Activated T-helper 17 cell treated with anti-CD3 and anti-CD28 coated beads, Interleukin-2, amount 50 U/mL, for 72 hours (primary cell): Measurements from ENCODE around the gene STPG1. TPM values are rescaled to one million over a fixed set of nuclear protein-coding genes. Genes with fewer than 3 reads are reported as not detected.

Experiments
- ATAC-seq: fragments of 150-1000 bp; cut with Tn5 transposase; replicated peaks from 2 replicates; pipeline ENCODE4 v1.10.0; 2021; ENCODE audit warnings: mild to moderate bottlenecking, moderate library complexity
- H3K27ac Mint-ChIP-seq: one replicate; pipeline ENCODE4 v1.8.0; 2022; ENCODE audit warnings: mixed read lengths
- H3K27me3 Mint-ChIP-seq: one replicate; pipeline ENCODE4 v1.8.0; 2022; ENCODE audit warnings: mixed read lengths
- H3K36me3 Mint-ChIP-seq: one replicate; pipeline ENCODE4 v1.8.0; 2022; ENCODE audit warnings: low read depth, mild to moderate bottlenecking, mixed read lengths
- H3K4me1 Mint-ChIP-seq: one replicate; pipeline ENCODE4 v1.8.0; 2022; ENCODE audit warnings: mixed read lengths
- H3K4me3 Mint-ChIP-seq: one replicate; pipeline ENCODE4 v1.8.0; 2022; ENCODE audit warnings: mild to moderate bottlenecking, mixed read lengths
- H3K9me3 Mint-ChIP-seq: one replicate; pipeline ENCODE4 v1.8.0; 2022; ENCODE audit warnings: mixed read lengths
- total RNA-seq, 2 donors: library from RNA; stranded (reverse); gene quantifications; one replicate each; pipeline ENCODE4 v1.2.3, GENCODE V29; 2022

The STPG1 gene
- total RNA-seq, 2 donors from 2014 or later: 6.5 to 7.0 TPM

DNA sequence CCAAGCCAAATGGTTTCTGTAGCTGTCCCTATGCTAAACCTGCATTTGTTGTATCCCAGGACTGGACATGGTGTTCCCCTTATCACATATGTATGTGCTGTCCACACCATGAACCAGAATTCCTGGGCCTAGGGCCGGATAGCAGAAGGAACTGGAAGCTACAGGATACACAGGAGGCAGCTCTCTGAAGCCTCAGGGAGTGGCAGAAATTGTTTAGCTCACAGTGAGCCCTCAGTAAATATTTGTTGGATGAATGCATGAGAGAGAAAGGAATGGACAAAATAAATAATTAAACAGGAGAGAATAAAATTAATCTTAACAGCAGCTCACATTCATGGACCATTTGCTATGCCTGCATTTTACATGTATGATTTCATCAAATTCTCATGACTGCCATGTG is 4.1 kb upstream of the STPG1 start:
- H3K27ac Mint-ChIP-seq: no peak overlapping the region
- peaks cover 54% of the 10 kb centered on the region for H3K36me3 Mint-ChIP-seq
- no peak for ATAC-seq
- peaks cover 25% of the 10 kb centered on the region for H3K4me1 Mint-ChIP-seq
- H3K9me3 Mint-ChIP-seq: no peaks in the 10 kb centered on the region
- no peaks in the 10 kb centered on the region for H3K27me3 Mint-ChIP-seq
- peak overlapping the region; percentile 93 for H3K4me3 Mint-ChIP-seq

DNA sequence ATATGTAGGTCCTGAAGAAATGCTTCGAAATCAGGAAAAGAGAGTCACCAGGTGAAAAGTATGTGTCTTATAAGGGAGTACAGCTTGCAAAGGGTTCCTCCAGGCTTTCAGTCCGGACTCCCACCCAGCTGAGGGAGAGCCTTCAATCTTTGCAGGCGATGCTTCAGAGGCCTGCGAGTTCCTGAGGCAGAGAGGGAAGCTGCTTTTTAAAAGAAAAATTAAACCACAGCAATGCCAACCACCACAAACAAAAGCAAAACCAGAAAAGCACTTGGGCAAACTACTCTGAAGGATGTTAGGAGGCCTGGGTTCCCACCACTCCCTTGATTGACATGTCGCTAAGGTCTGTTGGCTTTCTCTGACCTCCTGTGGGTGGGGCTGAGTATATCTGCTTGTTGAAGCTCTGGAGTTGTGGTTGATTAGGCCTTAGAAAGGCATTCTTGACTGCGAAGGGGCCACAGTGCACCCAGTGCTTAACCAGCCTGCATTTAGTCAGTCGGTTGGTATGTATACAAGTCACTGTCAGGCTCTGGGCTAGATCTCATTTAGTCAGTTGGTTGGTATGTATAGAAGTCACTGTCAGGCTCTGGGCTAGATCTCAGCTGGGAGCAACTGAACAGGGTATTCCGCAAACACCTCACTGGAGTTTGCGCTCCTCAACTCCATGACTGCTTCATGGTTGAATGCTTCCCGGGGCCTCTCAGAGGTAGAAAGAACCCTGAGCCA is 3.2 kb upstream of the STPG1 start:
- Mint-ChIP-seq H3K27me3 (no peaks in the 10 kb centered on the region), H3K27ac (peak overlapping the region; percentile 87), H3K9me3 (no peaks in the 10 kb centered on the region), H3K36me3 (peaks cover 45% of the 10 kb centered on the region), H3K4me3 (peak overlapping the region; percentile 93), H3K4me1 (peaks cover 25% of the 10 kb centered on the region)
- ATAC-seq: peak; percentile 17

DNA sequence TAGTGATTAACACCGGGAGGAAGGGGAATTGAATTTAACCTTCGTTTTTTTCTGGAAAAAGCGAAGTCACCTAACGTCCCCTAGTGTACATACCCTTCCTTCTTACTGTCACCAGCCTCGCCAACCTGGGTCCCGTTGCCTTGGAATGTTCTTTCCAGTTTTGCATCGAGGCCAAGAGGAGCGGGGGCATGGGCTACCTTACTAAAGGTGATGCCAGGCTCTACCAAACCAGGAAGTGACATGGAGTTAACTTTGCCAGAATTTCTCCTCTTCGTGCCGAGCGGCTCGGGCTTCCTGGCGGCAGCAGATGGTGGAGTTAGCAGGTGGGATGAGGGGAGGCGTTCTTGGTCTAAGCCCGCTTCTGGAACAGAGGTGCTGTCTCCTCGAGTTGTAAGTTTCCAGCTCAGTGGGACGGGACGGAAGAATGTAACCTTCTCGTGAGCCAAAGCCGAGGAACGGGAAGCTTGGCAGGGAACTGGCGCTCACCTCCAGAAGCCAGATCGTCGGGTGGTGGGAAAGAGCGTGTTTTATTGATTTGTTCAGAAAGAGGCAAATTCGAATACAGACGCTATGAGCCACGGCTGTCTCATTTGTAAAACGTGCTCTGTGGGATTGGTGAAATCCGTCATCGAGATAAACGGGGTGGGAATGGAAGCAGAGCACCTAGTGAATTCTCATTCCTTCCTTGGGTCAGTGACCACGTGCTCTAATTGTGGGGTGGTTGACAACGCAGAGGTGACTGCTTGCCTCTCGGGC is 2.5 kb upstream of the STPG1 start:
- Mint-ChIP-seq H3K27ac (peak overlapping the region; percentile 87), H3K27me3 (no peaks in the 10 kb centered on the region), H3K36me3 (peaks cover 38% of the 10 kb centered on the region), H3K9me3 (no peaks in the 10 kb centered on the region), H3K4me1 (peaks cover 25% of the 10 kb centered on the region), H3K4me3 (peak overlapping the region; percentile 93)
- ATAC-seq: peak; percentile 5

DNA sequence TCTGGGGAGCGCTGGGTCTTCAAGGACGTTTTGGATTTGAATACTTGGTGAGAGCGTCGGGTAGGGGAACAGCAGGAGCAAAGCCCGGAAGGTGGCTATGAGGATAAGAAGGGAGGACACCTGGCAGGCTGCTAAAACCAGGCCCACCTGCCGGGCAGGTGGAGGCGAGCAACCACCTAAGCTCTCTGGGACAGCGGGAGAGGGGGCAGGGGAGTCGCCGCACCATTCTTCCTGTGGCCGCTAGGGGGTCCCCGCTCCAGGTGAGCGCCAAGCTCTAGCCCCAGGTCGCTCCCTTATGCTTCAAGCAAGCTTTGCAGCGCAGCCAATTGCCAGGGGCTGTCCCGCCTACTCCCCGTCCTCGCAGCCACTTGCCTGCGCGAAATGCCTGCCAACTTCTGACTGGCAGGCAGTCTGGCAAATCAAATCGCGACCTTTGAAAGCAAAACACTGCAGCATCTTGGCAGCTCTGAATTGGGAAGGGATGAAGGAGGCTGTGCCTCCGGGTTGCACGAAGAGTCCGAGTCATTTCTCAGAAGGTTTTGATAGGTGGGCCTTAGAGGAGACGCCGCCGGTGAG is 1.8 kb upstream of the STPG1 start, which contains the start of gene NIPAL3:
TSS of gene NIPAL3 (plus strand) at position 469 of the 576 bp plus-strand sequence. CDS start 3,746 bp downstream, outside the sequence.
- peak; percentile 94 for ATAC-seq
- Mint-ChIP-seq H3K27me3 (no peaks in the 10 kb centered on the region), H3K36me3 (peaks cover 31% of the 10 kb centered on the region), H3K4me3 (peak within 1 kb of the TSS; percentile 93), H3K27ac (peak within 1 kb of the TSS; percentile 87), H3K4me1 (peaks cover 25% of the 10 kb centered on the region), H3K9me3 (no peaks in the 10 kb centered on the region)

DNA sequence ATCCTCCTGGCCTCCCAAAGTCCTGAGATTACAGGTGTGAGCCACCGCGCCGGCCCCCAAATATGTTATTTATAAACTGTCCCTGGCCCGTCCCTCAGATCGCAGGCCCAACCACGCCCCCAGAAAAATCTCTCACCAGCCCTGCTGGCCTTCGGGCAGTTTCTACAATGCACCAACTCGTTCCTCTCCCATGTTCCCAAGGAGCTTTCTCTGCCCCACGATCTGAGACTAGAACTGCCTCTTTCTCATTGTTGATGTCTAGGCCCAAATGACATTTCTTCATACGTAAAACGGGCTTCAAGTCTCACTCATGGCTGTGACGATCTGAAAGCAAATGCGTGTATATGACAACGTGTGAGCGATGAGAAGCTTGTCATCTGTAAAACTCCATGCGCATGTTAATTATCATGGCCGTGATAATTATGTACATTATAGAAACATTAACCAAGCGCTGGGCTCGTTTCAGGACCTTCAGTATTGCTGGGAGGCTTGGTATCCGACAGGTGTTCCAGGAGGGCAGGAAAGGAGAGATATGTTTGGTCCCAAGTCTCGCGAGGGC is 1.3 kb upstream of the STPG1 start:
- Mint-ChIP-seq H3K4me1 (peaks cover 25% of the 10 kb centered on the region), H3K4me3 (peak overlapping the region; percentile 93), H3K36me3 (peaks cover 25% of the 10 kb centered on the region), H3K27ac (peak overlapping the region; percentile 87), H3K27me3 (no peaks in the 10 kb centered on the region), H3K9me3 (no peaks in the 10 kb centered on the region)
- ATAC-seq: no peak

DNA sequence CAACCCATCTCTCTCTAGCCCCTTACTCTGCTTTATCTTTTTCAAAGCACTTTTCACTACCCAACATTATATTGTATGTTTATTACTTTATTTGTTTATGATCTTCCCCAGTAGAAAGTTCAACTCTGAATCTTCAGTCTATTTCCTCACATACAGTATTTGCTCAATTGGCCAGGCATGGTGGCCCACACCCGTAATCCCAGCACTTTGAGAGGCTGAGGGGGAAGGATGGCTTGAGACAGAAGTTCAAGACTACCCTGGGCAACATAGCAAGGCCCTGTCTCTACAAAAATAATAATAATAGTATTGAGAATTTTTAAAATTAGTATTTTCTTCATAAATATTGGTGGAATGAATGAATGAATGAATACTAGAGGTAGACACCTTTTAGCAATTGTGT is 1.2 kb downstream of the STPG1 start:
- H3K27ac Mint-ChIP-seq: no peak overlapping the region
- H3K27me3 Mint-ChIP-seq: no peaks in the 10 kb centered on the region
- H3K4me1 Mint-ChIP-seq: peaks cover 15% of the 10 kb centered on the region

DNA sequence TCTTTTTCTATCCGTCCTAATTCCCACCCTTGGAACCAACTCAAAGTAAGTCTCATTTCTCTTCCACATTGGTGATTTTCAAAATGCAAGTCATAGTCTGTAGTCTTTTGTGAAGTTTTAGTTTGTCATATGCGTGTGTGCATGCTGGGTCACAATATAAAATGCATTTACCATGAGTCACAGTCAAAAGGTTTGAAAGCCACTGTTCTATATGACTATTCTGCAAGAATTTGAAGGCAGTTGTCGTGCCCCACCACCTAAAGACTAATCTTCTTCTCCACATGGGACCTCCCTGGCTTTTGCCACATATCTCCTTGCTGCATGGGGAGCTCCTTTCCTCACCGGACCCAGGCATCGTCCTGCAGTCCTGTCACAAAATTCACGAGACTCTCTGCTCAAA is 1.6 kb downstream of the STPG1 start:
- Mint-ChIP-seq H3K9me3 (no peaks in the 10 kb centered on the region), H3K27ac (no peak overlapping the region), H3K4me1 (peaks cover 12% of the 10 kb centered on the region), H3K36me3 (peaks cover 8% of the 10 kb centered on the region), H3K27me3 (no peaks in the 10 kb centered on the region), H3K4me3 (peak overlapping the region; percentile 93)
- no peak for ATAC-seq

More for the DNA sequence above, 1.2 kb downstream of the STPG1 start:
- Mint-ChIP-seq H3K36me3 (peaks cover 8% of the 10 kb centered on the region), H3K9me3 (no peaks in the 10 kb centered on the region), H3K4me3 (peak overlapping the region; percentile 93)
- no peak for ATAC-seq

DNA sequence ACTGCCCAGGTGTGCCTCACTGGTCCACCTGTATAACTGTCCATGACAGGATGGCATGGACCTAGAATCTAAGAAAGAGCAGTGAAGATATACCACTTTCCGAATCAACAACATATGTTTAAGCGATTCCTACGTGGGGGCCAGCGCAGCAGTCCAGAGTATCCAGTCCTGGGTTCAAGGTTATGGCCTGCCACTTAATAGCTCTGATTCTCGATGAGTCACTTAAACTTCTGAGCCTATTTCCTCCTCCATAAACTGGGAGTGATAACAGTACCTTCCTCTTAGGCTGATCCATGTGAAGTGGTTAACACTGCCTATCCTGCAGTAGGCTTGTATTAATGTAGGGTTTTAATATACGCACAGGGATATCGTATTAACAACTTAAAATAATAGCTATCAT is 2.8 kb downstream of the STPG1 start:
- Mint-ChIP-seq H3K4me1 (peaks cover 6% of the 10 kb centered on the region), H3K36me3 (no peaks in the 10 kb centered on the region), H3K27me3 (no peaks in the 10 kb centered on the region), H3K4me3 (no peak overlapping the region), H3K9me3 (no peaks in the 10 kb centered on the region), H3K27ac (no peak overlapping the region)
- no peak for ATAC-seq

DNA sequence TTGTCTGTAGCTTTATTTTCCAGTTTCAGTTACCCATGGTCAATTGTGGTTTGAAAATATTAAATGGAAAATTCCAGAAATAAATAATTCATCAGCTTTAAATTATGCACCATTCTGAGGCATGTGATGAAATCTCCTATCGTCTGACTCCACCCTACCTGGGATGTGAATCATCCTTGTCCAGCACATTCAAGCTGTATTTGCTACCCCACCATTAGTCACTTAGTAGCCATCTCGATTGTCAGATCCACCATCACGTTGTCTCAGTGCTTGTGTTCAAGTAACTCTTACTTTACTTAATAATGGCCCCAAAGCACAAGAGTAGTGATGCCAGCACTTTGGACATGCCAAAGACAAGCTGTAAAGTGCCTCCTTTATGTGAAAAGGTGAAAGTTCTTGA is 4.0 kb downstream of the STPG1 start:
- no peak for ATAC-seq
- H3K4me1 Mint-ChIP-seq: no peaks in the 10 kb centered on the region
- H3K27ac Mint-ChIP-seq: no peak overlapping the region
- no peaks in the 10 kb centered on the region for H3K27me3 Mint-ChIP-seq
- no peak overlapping the region for H3K4me3 Mint-ChIP-seq
- H3K9me3 Mint-ChIP-seq: no peaks in the 10 kb centered on the region
- no peaks in the 10 kb centered on the region for H3K36me3 Mint-ChIP-seq

DNA sequence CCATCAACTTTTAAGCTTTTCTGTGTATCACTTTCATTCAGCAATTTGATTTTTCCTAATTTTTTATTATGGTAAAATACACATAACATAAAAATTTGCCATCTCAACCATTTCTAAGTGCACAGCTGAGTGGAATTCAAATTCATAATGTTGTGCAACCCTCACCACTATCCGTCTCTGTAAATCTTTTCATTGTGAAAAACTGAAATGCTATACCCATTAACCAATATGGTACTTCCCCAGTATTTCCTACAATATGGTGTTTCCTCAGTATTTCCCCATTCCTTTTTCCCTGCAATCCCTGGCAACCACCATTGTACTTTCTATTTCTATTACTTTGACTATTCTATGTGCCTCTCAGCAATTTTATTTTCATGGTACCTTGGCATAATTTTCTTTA is 6.8 kb downstream of the STPG1 start:
- ATAC-seq: no peak
- no peak overlapping the region for H3K27ac Mint-ChIP-seq
- no peaks in the 10 kb centered on the region for H3K4me1 Mint-ChIP-seq
- H3K36me3 Mint-ChIP-seq: no peaks in the 10 kb centered on the region
- H3K9me3 Mint-ChIP-seq: no peaks in the 10 kb centered on the region
- no peaks in the 10 kb centered on the region for H3K27me3 Mint-ChIP-seq
- H3K4me3 Mint-ChIP-seq: no peak overlapping the region

DNA sequence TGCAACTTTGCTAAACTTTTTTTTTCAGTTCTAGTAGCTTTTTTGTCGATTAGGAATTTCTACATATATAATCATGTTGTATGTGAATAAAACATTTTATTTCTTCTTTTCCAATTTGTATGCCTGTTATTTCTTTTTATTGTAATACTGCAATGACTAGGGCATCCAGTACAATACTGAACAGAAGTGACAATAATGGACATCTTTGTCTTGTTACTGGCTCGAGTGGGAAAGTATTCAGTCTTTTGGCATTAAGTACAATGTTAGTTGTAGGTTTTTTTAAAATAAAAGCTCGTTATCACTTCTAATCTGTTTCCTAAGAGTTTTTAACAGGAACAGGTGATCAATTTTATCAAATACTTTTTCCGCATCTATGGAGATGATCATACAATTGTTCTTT is 9.8 kb downstream of the STPG1 start:
- Mint-ChIP-seq H3K9me3 (no peaks in the 10 kb centered on the region), H3K4me1 (no peaks in the 10 kb centered on the region), H3K36me3 (no peaks in the 10 kb centered on the region), H3K27me3 (no peaks in the 10 kb centered on the region), H3K4me3 (no peak overlapping the region), H3K27ac (no peak overlapping the region)
- no peak for ATAC-seq

DNA sequence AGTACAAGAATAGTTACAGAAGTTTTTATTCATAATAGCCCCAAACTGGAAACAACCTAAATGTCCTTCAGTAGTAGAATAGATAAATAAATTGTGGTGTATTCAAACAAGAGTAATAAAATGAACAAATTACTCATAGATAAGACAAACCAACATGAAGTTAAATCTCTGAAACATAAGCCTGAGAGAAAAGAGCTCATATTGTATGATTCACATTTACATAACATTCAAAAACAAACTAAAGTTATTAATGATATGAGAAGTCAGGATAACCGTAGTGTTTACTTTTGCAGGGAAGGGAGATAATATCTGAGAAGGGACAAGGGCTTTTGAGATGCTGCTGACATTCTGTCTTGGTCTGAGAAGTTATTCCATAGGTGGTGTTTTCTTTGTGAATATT is 13.5 kb downstream of the STPG1 start:
- H3K9me3 Mint-ChIP-seq: no peaks in the 10 kb centered on the region
- H3K36me3 Mint-ChIP-seq: no peaks in the 10 kb centered on the region
- H3K4me1 Mint-ChIP-seq: no peaks in the 10 kb centered on the region
- no peak overlapping the region for H3K4me3 Mint-ChIP-seq
- no peak overlapping the region for H3K27ac Mint-ChIP-seq
- no peak for ATAC-seq
- no peaks in the 10 kb centered on the region for H3K27me3 Mint-ChIP-seq

DNA sequence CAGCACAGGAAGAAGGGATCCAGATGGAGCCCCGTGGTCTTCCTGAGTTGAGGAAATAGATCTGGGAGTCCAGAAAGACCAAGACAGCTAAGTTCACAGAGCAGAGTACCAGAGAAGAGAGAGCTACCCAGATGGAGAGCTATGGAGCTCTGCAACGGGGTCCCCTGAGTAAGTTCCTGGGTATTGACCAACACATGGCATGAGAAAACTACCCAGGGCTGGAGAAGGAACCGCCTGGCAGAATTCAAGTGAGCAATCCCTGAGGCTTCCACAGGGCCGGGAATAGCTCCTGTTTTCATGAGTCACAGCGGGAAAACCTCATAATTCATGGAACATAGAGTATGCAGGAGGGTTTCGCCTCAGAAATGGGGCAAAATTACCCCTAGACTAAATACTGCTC is 19.7 kb downstream of the STPG1 start:
- Mint-ChIP-seq H3K36me3 (no peaks in the 10 kb centered on the region), H3K27ac (no peak overlapping the region), H3K27me3 (no peaks in the 10 kb centered on the region), H3K4me3 (no peak overlapping the region), H3K4me1 (peaks cover 26% of the 10 kb centered on the region), H3K9me3 (no peaks in the 10 kb centered on the region)
- no peak for ATAC-seq

DNA sequence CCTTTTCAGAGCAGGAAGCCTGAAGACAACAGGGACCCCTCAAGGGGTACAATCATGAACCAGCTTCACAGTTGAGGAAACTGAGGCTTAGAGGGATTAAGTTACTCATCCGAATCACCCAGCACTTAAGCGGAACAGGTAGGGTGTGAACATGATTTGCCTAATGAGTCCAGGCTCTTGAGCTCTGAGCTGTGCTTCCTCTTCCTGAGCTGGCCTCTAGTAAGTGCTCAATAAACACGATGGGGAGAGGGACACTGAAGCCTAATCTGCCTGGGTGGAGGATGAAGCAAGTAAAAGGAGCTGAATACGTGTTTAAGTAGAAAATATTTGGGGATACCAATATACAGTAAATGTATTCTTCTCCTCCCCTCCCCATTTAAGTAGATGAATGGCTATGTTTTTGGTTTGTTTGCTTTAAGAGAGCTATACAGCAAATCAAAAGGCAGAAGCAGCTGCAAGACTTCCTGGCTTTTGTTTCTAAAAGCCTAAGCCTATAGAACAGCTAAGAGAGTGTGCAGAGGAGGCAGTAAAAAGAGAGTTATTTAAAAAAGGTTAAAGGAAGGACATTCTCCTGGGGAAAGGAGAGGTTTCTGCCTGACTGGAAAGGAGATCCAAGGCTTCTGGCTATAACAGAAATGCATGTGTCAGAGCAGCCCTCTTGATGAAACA is 20.5 kb downstream of the STPG1 start:
- Mint-ChIP-seq H3K36me3 (no peaks in the 10 kb centered on the region), H3K27ac (peak overlapping the region; percentile 92), H3K4me3 (peak overlapping the region; percentile 87), H3K27me3 (no peaks in the 10 kb centered on the region), H3K4me1 (peaks cover 26% of the 10 kb centered on the region), H3K9me3 (no peaks in the 10 kb centered on the region)
- ATAC-seq: no peak
